Stimulated activated effector memory CD8-positive, alpha-beta T cell treated with anti-CD3 and anti-CD28 coated beads, Interleukin-12 subunit alpha, Interleukin-12 subunit beta, amount 100 ng/mL, for 72 hours (primary cell): ENCODE measurements around the gene MRPL55.
A peak's percentile ranks its signal among the peaks of the same experiment; 100 is the strongest.

Source experiments
- ATAC-seq: fragments of 150-1000 bp; cut with Tn5 transposase; 2 replicates; pipeline ENCODE4 v1.10.0; 2021
- DNase-seq, 2 donors: peaks; one replicate each; pipeline ENCODE4 v3.0.0; 2021 to 2022; ENCODE audit warnings: low spot score in 2 of 2
- H3K27ac Mint-ChIP-seq: one replicate; pipeline ENCODE4 v1.8.0; 2022; ENCODE audit warnings: mild to moderate bottlenecking, mixed read lengths
- H3K36me3 Mint-ChIP-seq: one replicate; pipeline ENCODE4 v1.8.0; 2022; ENCODE audit warnings: mild to moderate bottlenecking, mixed read lengths
- H3K4me1 Mint-ChIP-seq: one replicate; pipeline ENCODE4 v1.8.0; 2022; ENCODE audit warnings: mixed read lengths
- H3K4me3 Mint-ChIP-seq: one replicate; pipeline ENCODE4 v1.8.0; 2022; ENCODE audit warnings: mild to moderate bottlenecking, mixed read lengths
- H3K9me3 Mint-ChIP-seq: one replicate; pipeline ENCODE4 v1.8.0; 2022; ENCODE audit warnings: mixed read lengths

MRPL55 gene

DNA sequence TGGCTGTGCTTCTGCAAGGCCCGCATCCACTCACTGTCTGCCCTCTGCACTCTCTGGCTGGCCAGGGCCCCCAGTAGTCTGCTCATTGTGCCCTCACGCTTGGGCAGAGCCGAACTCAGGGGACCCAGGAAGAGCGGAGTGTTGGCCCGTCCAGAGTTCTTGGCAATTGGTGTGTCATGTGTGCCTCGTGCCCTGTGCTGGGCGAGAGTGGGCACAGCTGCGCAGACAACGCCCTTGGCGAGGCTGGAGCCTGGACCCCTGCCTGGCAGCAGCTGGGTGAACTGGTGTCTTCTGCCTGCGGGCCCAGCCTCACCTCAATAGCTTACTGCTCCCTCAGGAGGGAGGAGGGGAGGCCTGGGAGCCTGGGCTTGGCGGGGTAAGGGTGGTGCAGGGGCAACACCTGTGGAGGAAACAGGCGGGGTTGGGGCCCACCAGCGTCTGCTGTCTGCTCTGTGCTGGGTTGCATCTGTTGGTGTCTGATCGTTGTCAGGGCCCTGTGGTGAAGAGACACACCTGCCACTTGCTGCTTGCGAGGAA, 33.1 kb upstream of the MRPL55 start:
- H3K9me3 Mint-ChIP-seq, result no peaks in the 10 kb centered on the region
- peaks cover 31% of the 10 kb centered on the region for H3K36me3 Mint-ChIP-seq
- ATAC-seq (no peak), DNase-seq (peak in 1 of 2 donors; percentile 49)
- H3K4me3 Mint-ChIP-seq, result peak overlapping the region; percentile 93
- H3K27ac Mint-ChIP-seq, result peak overlapping the region; percentile 84
- peaks cover 35% of the 10 kb centered on the region for H3K4me1 Mint-ChIP-seq

DNA sequence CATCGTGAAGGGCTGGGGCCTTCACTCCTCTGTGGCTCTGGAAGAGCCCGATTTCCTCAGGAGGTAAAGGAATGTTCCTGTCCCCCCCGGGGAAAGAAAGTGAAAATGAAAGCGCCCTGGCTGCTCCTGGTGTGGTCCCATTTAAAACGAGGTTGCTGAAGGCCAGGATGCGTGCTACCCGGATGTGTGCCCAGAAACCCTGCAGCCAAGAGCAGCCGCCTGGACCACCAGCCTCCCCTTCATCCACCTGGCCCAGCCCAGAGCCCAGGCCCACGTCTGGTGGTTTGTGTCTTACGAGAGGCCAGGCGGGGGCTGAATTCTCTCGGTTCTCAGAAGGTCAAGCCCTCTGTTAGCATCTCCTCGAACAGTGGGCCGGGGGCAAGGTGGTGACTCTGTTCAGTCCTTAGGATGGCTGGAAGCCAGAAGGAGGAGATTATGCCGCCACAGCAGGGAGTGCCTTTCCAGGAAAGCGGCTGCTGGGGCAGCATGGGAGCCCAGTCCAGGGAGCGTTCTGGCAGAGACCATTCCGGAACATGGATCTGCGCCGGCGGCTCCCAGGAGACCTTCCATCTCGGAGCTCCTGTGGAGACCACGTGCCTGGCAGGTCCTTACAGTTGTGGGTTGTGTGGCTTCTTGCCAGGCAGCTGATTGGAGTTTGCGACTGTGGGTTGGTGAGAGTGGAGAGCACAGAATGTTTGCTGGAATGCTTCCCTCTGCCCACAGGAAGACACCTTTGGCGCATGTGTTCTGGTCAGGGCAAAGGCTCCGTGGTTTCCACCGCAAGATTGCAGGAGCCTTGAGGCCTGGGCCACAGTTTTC, 32.3 kb upstream of the MRPL55 start:
- H3K9me3 Mint-ChIP-seq, result no peaks in the 10 kb centered on the region
- peak overlapping the region; percentile 84 for H3K27ac Mint-ChIP-seq
- ATAC-seq (no peak), DNase-seq (peak in 1 of 2 donors; percentile 59)
- H3K4me3 Mint-ChIP-seq, result peak overlapping the region; percentile 93
- H3K4me1 Mint-ChIP-seq, result peaks cover 42% of the 10 kb centered on the region
- H3K36me3 Mint-ChIP-seq, result peaks cover 31% of the 10 kb centered on the region

DNA sequence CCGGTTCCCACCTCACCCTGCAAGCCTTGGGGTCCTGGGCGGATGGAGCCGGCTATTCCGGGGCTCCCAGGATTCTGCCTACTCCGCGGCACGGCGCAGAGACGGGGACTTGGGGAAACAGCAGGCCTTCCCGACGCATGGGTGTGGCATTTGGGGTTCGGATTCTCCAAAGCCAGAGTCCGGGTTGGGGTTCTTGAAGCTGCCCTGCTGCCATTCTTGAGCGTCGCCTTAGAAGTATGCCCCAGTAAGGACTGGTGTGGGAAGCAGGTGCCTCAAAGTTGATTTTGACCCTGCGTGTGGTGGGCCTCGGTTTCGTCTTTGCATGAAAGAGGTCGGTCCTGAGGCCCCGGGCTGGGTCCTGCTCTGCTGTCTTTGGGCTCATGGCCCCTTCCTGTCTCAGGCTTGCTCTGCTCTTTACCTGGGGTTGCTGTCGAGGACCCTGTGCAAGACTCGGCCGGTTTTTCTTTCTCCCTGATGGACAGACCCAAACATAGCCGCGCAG, 31.7 kb upstream of the MRPL55 start:
- DNase-seq, result peak in 1 of 2 donors; percentile 66
- Mint-ChIP-seq H3K9me3 (no peaks in the 10 kb centered on the region), H3K4me1 (peaks cover 46% of the 10 kb centered on the region), H3K27ac (peak overlapping the region; percentile 84), H3K4me3 (peak overlapping the region; percentile 93), H3K36me3 (peaks cover 31% of the 10 kb centered on the region)
- no peak for ATAC-seq

DNA sequence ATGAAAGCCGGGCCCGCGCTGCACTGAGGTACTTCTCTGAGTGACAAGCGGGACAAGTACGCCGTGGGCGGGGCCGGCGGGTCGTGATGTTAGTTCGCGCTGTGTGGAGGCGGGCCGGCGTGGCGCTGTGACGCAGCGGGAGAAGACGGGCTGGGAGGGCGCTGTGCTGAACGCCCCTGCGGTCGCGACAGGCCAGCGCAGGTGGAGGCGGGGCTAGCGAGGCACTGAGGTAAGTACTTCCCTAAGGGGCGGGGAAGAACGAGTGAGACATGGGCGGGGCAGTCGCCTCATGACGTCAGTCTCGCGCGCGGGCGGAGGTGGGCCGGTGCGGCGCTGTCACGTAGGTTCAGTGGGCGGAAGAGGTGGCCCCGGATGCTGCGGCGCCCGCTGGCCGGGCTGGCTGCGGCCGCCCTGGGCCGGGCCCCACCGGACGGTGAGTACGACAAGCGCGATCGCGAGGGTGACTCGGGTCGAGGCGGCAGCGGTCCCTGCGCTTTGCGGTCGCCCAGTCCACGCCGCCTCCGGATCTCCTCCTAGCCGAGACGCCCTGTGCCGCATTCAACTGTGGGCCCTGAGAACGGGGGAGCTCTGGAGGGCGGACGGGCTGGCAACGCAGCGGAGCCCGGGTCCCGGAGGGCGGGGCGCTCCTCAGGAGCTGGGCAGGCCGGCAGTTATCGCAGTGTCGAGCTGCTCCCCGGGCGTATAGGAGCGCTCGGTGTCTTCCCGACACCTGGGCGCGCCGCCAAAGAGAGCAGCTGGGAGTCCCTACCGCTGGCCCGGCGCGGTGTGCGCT, 31.0 kb upstream of the MRPL55 start, which contains the start of gene GUK1:
Gene GUK1, plus strand, starts transcription at position 349 of the 793 bp plus-strand sequence. Its CDS starts 24 bp downstream, at position 373.
- peak within 1 kb of the TSS; percentile 84 for H3K27ac Mint-ChIP-seq
- peak within 1 kb of the TSS; percentile 93 for H3K4me3 Mint-ChIP-seq
- DNase-seq (peak; percentile 99 to 100), ATAC-seq (peak; percentile 92)
- no peaks in the 10 kb centered on the region for H3K9me3 Mint-ChIP-seq
- peaks cover 46% of the 10 kb centered on the region for H3K4me1 Mint-ChIP-seq
- H3K36me3 Mint-ChIP-seq, result peaks cover 31% of the 10 kb centered on the region

DNA sequence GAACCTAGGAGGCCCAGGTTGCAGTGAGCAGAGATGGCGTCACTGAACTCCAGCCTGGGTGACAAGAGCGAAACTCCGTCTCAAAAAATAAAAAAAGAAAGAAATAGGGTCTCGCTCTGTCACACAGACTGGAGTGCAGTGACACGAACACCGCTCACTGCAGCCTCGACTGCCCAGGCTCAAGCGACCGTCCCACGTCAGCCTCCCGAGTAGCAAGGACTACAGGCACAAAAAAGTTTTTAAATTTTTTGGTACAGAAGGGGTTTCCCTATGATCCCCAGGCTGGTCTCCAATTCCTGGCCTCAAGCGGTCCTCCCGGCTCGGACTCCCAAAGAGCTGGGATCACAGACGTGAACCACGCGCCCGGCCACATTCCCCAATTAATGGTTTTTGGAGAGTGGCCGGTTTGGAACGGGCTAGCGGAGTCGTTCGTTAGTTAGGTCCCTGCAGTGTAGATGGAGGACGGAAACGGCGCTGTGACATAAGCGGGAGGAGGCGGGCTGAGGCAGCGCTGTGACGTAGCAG, 30.4 kb upstream of the MRPL55 start:
- peaks cover 40% of the 10 kb centered on the region for H3K4me1 Mint-ChIP-seq
- DNase-seq, result no peak
- no peaks in the 10 kb centered on the region for H3K9me3 Mint-ChIP-seq
- H3K27ac Mint-ChIP-seq, result peak overlapping the region; percentile 84
- H3K4me3 Mint-ChIP-seq, result peak overlapping the region; percentile 93
- peaks cover 31% of the 10 kb centered on the region for H3K36me3 Mint-ChIP-seq
- no peak for ATAC-seq

DNA sequence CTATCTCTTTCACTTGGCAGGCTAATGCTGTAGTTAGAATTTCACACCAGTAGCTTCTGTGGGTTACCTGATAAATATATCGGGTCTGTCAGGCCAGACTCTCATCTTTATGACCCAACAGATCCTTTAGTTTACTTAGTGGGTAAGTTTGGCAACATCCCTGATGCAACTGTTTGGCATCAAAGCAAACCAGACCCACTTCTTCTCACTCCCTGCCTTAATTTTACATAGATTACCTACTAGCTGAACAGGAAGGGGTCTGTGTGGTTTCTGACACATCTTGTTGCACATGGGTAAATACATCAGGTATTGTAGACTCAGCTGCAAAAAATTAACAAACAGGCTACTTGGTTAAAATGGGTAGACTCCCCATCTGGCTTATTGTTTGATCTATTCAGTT, 27.8 kb upstream of the MRPL55 start:
- H3K36me3 Mint-ChIP-seq, result peaks cover 13% of the 10 kb centered on the region
- DNase-seq, result no peak
- H3K9me3 Mint-ChIP-seq, result no peaks in the 10 kb centered on the region
- no peak for ATAC-seq
- peaks cover 15% of the 10 kb centered on the region for H3K4me1 Mint-ChIP-seq
- no peak overlapping the region for H3K4me3 Mint-ChIP-seq
- peak overlapping the region; percentile 63 for H3K27ac Mint-ChIP-seq

DNA sequence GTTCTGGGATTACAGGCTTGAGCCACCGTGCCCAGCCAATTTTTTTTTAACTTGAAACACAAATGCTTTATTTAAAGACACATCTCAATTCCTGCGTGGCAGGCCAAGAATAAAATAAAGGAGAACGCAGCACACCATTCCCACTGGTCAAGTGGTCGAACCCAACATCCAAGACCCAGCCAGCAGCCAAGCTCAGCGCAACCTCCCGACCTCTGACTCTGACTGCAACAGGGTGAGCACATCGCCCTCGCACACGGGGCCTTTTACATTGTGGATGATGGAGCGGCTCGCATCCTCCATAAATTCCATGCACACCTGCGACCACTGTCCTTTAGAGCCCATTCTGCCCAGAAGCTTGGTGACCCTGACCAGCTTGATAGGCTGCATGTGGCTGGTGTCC, 25.5 kb upstream of the MRPL55 start:
- peaks cover 2% of the 10 kb centered on the region for H3K36me3 Mint-ChIP-seq
- H3K4me3 Mint-ChIP-seq, result no peak overlapping the region
- H3K4me1 Mint-ChIP-seq, result peaks cover 15% of the 10 kb centered on the region
- ATAC-seq (no peak), DNase-seq (no peak)
- H3K9me3 Mint-ChIP-seq, result no peaks in the 10 kb centered on the region
- peak overlapping the region; percentile 63 for H3K27ac Mint-ChIP-seq

DNA sequence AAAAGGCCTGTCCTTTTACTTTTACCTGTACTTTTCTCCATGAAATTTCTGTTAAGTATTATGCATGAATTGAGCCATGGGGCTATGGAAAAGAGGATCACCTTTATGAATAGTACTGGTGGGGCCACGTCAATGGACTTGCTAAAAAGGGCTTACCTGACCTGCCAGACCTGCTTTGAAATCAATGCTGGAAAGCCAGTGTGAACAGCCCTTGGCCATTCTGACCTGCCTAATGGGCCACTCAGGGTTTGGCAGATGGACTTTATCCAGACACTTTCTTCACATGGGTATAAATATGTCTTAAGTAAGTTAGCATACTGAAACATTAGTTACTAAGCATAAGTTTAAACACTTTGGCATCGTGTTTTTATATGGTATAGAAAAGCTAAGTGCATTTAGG, 22.7 kb upstream of the MRPL55 start:
- DNase-seq (no peak), ATAC-seq (no peak)
- Mint-ChIP-seq H3K9me3 (no peaks in the 10 kb centered on the region), H3K4me1 (peaks cover 7% of the 10 kb centered on the region), H3K36me3 (no peaks in the 10 kb centered on the region), H3K4me3 (no peak overlapping the region), H3K27ac (no peak overlapping the region)

DNA sequence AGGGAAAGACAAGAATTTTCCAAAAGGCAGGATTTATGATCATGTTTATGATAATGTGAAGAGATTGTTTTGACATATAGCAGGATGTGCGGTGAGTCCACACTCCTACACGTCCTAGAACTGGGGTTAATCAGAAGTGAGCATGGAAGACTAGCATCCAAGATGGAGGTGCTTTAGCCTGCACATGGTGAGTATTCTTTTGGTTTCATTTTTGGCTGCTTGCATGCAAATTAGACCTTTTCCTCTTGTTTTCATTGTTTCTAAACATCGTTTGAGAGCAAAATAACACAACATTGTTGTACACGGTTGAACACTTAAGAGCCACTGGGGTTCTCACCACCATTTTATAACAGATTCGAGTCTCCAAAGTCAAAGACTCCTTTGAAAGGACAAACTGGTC, 16.1 kb upstream of the MRPL55 start:
- Mint-ChIP-seq H3K4me3 (no peak overlapping the region), H3K36me3 (no peaks in the 10 kb centered on the region), H3K4me1 (no peaks in the 10 kb centered on the region), H3K27ac (no peak overlapping the region), H3K9me3 (no peaks in the 10 kb centered on the region)
- DNase-seq, result no peak
- no peak for ATAC-seq

DNA sequence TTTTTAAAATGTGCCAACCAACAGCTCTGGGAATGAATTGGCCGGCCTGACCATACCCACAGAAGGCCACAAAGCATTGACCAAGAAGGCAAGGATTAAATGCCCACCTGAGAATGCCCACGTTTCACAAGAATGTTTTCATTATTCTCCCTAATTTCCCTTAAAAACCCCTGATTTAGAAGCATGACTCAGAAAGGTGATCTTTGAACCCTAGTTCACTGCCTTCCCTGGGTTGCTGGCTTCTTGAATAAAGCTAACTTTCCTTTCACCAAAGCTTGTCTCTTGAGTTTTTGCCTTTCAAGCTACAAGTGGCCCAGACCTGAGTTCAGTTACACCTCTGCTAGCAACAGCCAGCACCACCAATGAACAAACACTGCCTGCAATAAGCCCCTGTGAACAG, 14.4 kb upstream of the MRPL55 start:
- Mint-ChIP-seq H3K9me3 (no peaks in the 10 kb centered on the region), H3K27ac (no peak overlapping the region), H3K4me3 (no peak overlapping the region), H3K4me1 (no peaks in the 10 kb centered on the region), H3K36me3 (no peaks in the 10 kb centered on the region)
- DNase-seq (no peak), ATAC-seq (no peak)

DNA sequence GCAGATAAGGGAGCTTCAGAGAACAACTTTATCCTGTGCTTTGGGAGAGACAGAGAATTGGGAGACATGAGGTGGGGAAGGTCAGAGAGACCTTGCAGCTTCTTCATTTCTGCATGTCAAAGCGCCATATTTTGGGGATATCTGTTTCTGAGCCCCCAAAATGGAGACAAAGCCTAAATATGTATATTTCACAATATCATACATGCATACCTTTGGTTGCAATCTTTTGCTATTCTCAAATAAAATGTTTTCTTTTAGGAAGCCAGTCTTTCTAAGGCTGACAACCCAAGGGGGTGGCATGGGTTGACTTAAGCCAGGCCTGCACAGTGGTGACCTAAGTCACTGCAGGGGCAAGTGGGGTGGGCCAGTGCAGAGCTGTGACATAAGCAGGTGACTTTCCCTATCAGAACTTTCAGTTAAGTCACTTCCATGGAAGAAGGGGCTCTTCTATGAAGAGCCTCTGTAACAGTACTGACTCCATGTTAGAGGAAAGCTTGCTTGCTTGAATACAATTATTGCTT, 13.9 kb upstream of the MRPL55 start:
- Mint-ChIP-seq H3K9me3 (peaks cover 2% of the 10 kb centered on the region), H3K4me1 (no peaks in the 10 kb centered on the region), H3K4me3 (no peak overlapping the region), H3K36me3 (no peaks in the 10 kb centered on the region), H3K27ac (no peak overlapping the region)
- ATAC-seq, result no peak
- DNase-seq, result no peak

DNA sequence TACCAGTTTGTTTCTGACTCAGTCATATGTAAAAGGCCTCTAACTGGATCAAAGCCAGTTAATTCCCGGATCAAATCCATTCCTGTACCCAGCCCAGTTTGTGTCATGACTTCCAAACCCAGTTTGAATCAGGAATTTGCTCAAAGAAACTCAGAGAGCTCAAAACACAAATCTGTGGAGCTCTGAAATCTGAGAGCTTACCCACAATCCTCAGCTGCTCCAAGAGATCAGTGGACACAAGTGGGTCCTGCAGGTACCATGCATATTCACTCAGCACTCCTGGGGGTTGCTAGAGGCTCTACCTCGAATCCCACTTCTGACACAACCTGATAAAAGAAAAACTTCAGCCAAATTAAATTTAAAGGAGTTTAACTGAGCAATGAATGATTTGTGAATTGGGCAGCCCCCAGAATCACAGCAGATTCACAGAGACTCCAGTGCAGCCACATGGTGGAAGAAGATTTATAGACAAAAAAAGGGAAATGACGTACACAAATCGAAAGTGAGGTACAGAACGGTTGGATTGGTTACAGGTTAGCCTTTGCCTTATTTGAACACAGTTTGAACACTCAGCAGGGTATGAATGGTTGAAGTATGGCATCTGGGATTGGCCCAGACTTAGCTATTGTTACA, 11.9 kb upstream of the MRPL55 start:
- peaks cover 3% of the 10 kb centered on the region for H3K9me3 Mint-ChIP-seq
- no peaks in the 10 kb centered on the region for H3K4me1 Mint-ChIP-seq
- H3K36me3 Mint-ChIP-seq, result no peaks in the 10 kb centered on the region
- no peak overlapping the region for H3K27ac Mint-ChIP-seq
- H3K4me3 Mint-ChIP-seq, result no peak overlapping the region
- no peak for DNase-seq
- ATAC-seq, result no peak

DNA sequence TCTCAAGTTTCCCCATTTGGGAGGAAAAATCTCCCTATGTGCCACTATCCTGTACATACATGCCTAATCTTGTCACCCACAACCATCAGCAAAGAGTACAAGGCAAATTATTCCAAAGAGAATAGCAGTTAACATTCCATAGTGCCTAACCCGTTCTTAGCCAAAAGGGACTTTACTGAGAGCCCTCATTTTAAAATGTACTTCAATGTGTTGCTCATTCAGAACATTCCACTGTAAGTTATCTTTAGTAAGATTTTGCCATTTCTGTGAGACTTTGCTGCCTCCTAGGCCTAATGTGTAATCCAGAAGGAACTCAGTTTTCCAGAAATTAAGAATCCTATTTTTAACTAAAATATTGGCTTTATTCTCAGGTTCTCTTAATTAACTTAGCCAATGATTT, 11.3 kb upstream of the MRPL55 start:
- ATAC-seq (no peak), DNase-seq (no peak)
- Mint-ChIP-seq H3K36me3 (no peaks in the 10 kb centered on the region), H3K27ac (no peak overlapping the region), H3K4me1 (no peaks in the 10 kb centered on the region), H3K4me3 (no peak overlapping the region), H3K9me3 (peaks cover 3% of the 10 kb centered on the region)

DNA sequence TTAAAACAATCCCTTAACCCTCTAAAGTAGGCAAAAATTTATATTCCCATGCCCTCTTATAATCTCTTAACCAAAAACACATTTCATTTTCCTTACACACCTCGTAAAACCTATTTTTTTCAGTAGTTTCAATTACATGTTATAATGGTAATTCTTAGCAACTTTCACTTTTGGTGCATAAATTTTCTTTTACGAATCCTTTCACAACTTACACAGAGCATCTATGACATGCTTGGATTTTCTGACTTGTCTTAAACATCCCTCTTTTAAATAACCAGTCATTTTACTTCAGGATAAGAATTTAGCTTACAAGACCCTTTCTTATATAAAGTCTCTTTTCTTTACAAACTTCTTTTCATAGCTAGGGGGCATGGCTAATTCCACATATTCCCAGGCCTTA, 8.9 kb upstream of the MRPL55 start:
- H3K4me1 Mint-ChIP-seq, result no peaks in the 10 kb centered on the region
- DNase-seq (no peak), ATAC-seq (no peak)
- no peak overlapping the region for H3K4me3 Mint-ChIP-seq
- no peak overlapping the region for H3K27ac Mint-ChIP-seq
- H3K9me3 Mint-ChIP-seq, result peaks cover 3% of the 10 kb centered on the region
- no peaks in the 10 kb centered on the region for H3K36me3 Mint-ChIP-seq

DNA sequence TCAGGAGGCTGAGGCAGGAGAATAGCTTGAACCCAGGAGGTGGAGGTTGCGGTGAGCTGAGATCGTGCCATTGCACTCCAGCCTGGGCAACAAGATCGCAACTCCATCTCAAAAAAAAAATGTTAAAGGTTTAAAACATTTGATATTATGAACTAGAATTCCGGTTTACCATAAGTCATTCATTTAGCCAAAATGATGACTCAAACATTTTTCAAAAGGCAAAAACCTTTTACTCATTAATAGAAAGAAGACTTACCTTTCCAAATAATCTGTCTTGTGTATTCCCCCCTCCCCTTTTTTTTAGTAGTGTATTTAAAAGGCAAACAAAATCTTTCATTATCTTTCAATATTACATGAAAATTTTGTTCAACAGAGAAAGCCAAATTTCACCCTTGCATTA, 8.2 kb upstream of the MRPL55 start:
- DNase-seq (no peak), ATAC-seq (no peak)
- Mint-ChIP-seq H3K27ac (no peak overlapping the region), H3K4me3 (no peak overlapping the region), H3K36me3 (no peaks in the 10 kb centered on the region), H3K4me1 (no peaks in the 10 kb centered on the region), H3K9me3 (peaks cover 3% of the 10 kb centered on the region)
